WTC11 (cell line): ENCODE results near the gene UAP1L1. TPM values are rescaled to one million over a fixed set of nuclear protein-coding genes. Genes with fewer than 3 reads are reported as not detected.
"Not testable (repeated sequence)": the region's sequence is repeated elsewhere in the genome, so short reads cannot be mapped to it uniquely, and the experiment has no call there.

Experiments
- ATAC-seq: fragments of 200-7000 bp; cut with Tn5 transposase; 2 replicates; pipeline ENCODE4 v1.10.0; 2021; ENCODE audit warnings: mild to moderate bottlenecking, moderate library complexity
- CTCF ChIA-PET: fragments of 300-600 bp; sonication (Branson Sonifier 250); formaldehyde crosslinking; loops from one replicate; lab custom pipeline; 2021; ENCODE audit warnings: antibody characterized with exemption; lab: Charles Lee
- POLR2A ChIA-PET: fragments of 350-600 bp; sonication (Branson Sonifier 250); formaldehyde crosslinking; loops from one replicate; lab custom pipeline; 2021; ENCODE audit warnings: antibody characterized with exemption; lab: Charles Lee
- DNase-seq: peaks from one replicate; pipeline ENCODE4 v3.0.0; 2021; ENCODE audit warnings: low spot score
- H3K27ac Mint-ChIP-seq: 2 replicates; pipeline ENCODE4 v1.8.0; 2021; ENCODE audit warnings: mixed read lengths
- H3K27me3 Mint-ChIP-seq: 2 replicates; pipeline ENCODE4 v1.8.0; 2021; ENCODE audit warnings: low read depth, mild to moderate bottlenecking, moderate library complexity, mixed read lengths
- H3K36me3 Mint-ChIP-seq: 2 replicates; pipeline ENCODE4 v1.8.0; 2021; ENCODE audit warnings: mixed read lengths
- H3K4me1 Mint-ChIP-seq: 2 replicates; pipeline ENCODE4 v1.8.0; 2022; ENCODE audit warnings: mixed read lengths
- H3K4me3 Mint-ChIP-seq: 2 replicates; pipeline ENCODE4 v1.8.0; 2021; ENCODE audit warnings: mild to moderate bottlenecking, moderate library complexity, mixed read lengths
- H3K9me3 Mint-ChIP-seq: 2 replicates; pipeline ENCODE4 v1.8.0; 2021; ENCODE audit warnings: mixed read lengths
- CREM ChIP-seq: sonication (generic); formaldehyde crosslinking; IDR thresholded peaks from 2 replicates; pipeline ENCODE4 v1.8.1; 2022; ENCODE audit warnings: mild to moderate bottlenecking, missing genetic modification reagents, moderate library complexity
- FOXP1 ChIP-seq: sonication (generic); formaldehyde crosslinking; IDR thresholded peaks from 2 replicates; pipeline ENCODE4 v1.8.0; 2022; ENCODE audit warnings: missing genetic modification reagents, mild to moderate bottlenecking, moderate library complexity, borderline replicate concordance
- GTF2I ChIP-seq: fragments of 250-450 bp; sonication (Bioruptor Pico); conservative IDR thresholded peaks from 2 replicates; pipeline ENCODE4 v1.4.0; 2021; ENCODE audit warnings: mild to moderate bottlenecking
- RELA ChIP-seq: sonication (generic); formaldehyde crosslinking; IDR thresholded peaks from 2 replicates; pipeline ENCODE4 v1.8.1; 2022; ENCODE audit warnings: missing genetic modification reagents, mild to moderate bottlenecking, borderline replicate concordance
- ZNF317 ChIP-seq: sonication (generic); formaldehyde crosslinking; IDR thresholded peaks from 2 replicates; pipeline ENCODE4 v1.8.1; 2023; ENCODE audit warnings: low read depth, mild to moderate bottlenecking, moderate library complexity, missing genetic modification reagents, borderline replicate concordance
- total RNA-seq: library from RNA; stranded (reverse); gene quantifications from 3 replicates; pipeline ENCODE4 v1.2.3, GENCODE V29; 2021
- TF ChIP-seq, protein P1 (sequence below): fragments of 250-450 bp; sonication (Bioruptor Pico); IDR thresholded peaks from 2 replicates; pipeline ENCODE4 v1.9.0; 2021; ENCODE audit warnings: moderate library complexity, mild to moderate bottlenecking, inconsistent platforms, borderline replicate concordance
- TF ChIP-seq, protein P2 (sequence below): sonication (generic); formaldehyde crosslinking; IDR thresholded peaks from 2 replicates; pipeline ENCODE4 v1.8.0; 2023; ENCODE audit warnings: mild to moderate bottlenecking, missing genetic modification reagents
- TF ChIP-seq, protein P3 (sequence below): sonication (generic); formaldehyde crosslinking; IDR thresholded peaks from 2 replicates; pipeline ENCODE4 v1.8.1; 2022; ENCODE audit warnings: low read depth, mild to moderate bottlenecking, moderate library complexity, missing genetic modification reagents, borderline replicate concordance
- TF ChIP-seq, protein P4 (sequence below): sonication (generic); formaldehyde crosslinking; IDR thresholded peaks from 2 replicates; pipeline ENCODE4 v1.8.0; 2022; ENCODE audit warnings: mild to moderate bottlenecking, missing genetic modification reagents

The UAP1L1 gene
- total RNA-seq, 1 experiment from 2014 or later, result 17.7 TPM

DNA sequence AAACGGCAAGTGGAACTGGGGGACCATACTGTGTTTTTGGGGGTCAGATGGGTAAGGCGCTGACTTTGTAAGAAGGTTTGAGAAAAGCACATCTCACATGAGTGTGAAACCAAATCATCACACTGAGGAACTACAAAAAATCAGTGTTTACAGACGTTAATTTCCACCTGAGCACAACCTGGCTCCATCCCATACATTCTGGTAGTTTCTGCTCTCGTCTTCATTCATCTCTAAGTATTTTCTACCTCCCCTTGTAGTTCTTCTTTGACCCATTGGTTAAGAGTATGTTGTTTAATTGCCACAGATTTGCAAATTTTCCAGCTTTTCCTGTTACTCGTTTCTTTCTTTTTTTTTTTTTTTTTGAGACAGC lies 46.1 kb downstream of the UAP1L1 start (continued):
- TF ChIP-seq, protein P1, sequence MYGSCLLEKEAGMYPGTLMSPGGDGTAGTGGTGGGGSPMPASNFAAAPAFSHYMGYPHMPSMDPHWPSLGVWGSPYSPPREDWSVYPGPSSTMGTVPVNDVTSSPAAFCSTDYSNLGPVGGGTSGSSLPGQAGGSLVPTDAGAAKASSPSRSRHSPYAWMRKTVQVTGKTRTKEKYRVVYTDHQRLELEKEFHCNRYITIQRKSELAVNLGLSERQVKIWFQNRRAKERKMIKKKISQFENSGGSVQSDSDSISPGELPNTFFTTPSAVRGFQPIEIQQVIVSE (CRISPR knock-in tag), result no peak
- TF ChIP-seq, protein P2, sequence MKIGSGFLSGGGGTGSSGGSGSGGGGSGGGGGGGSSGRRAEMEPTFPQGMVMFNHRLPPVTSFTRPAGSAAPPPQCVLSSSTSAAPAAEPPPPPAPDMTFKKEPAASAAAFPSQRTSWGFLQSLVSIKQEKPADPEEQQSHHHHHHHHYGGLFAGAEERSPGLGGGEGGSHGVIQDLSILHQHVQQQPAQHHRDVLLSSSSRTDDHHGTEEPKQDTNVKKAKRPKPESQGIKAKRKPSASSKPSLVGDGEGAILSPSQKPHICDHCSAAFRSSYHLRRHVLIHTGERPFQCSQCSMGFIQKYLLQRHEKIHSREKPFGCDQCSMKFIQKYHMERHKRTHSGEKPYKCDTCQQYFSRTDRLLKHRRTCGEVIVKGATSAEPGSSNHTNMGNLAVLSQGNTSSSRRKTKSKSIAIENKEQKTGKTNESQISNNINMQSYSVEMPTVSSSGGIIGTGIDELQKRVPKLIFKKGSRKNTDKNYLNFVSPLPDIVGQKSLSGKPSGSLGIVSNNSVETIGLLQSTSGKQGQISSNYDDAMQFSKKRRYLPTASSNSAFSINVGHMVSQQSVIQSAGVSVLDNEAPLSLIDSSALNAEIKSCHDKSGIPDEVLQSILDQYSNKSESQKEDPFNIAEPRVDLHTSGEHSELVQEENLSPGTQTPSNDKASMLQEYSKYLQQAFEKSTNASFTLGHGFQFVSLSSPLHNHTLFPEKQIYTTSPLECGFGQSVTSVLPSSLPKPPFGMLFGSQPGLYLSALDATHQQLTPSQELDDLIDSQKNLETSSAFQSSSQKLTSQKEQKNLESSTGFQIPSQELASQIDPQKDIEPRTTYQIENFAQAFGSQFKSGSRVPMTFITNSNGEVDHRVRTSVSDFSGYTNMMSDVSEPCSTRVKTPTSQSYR (CRISPR knock-in tag), result no peak
- TF ChIP-seq CREM (no peak), RELA (CRISPR knock-in tag) (no peak)

DNA sequence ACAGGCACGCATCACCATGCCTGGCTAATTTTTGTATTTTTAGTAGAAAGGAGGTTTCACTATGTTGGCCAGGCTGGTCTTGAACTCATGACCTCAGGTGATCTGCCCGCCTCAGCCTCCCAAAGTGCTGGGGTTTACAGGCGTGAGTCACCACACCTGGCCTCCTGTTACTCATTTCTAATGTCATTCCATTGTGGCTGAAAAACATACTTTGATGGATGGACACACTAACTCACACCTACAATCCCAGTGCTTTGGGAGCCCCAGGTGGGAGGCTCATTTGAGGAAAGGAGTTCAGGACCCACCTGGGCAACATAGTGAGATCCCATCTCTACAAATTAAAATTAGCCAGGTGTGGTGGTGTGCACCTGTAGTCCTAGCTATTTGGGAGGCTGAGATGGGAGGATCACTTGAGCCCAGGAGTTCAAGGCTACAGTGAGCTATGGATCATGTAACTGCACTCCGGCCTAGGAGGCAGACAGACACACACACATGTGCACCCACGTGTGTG lies 46.7 kb downstream of the UAP1L1 start:
- H3K27me3 Mint-ChIP-seq, H3K27ac Mint-ChIP-seq, POLR2A ChIA-PET, ATAC-seq, H3K36me3 Mint-ChIP-seq, DNase-seq, H3K9me3 Mint-ChIP-seq, H3K4me3 Mint-ChIP-seq: not testable (repeated sequence)
- CTCF ChIA-PET, result interaction anchor here (0.6 to 2.6 kb wide), 3 partner anchors 51 to 113 kb away, joined by 3 to 14 read pairs (median 4); no protein-coding TSS in a partner anchor
- H3K4me1 Mint-ChIP-seq, result peaks cover 14% of the 10 kb centered on the region

DNA sequence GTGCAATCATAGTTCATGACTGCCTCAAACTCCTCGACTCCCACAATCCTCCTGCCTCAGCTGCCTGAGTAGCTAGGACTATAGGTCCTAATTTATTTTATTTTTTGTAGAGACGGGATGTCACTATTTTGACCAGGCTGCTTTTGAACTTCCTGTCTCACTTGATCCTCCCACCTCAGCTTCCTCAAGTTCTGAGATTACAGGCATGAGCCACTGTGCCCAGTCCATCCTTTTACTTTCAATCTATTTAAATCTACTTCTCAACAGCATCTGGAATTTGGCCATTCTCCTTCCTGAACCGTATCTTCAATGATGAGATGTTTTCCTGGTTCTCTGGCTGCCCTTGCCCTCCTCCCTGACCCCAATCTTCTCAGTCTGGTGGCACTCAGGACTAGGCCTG lies 49.5 kb downstream of the UAP1L1 start:
- no peak for TF ChIP-seq FOXP1 (CRISPR knock-in tag)
- TF ChIP-seq GTF2I, result no peak
- no peak for TF ChIP-seq ZNF317 (CRISPR knock-in tag)
- TF ChIP-seq, protein P2 (CRISPR knock-in tag), result no peak
- TF ChIP-seq, protein P3, sequence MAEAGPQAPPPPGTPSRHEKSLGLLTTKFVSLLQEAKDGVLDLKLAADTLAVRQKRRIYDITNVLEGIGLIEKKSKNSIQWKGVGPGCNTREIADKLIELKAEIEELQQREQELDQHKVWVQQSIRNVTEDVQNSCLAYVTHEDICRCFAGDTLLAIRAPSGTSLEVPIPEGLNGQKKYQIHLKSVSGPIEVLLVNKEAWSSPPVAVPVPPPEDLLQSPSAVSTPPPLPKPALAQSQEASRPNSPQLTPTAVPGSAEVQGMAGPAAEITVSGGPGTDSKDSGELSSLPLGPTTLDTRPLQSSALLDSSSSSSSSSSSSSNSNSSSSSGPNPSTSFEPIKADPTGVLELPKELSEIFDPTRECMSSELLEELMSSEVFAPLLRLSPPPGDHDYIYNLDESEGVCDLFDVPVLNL, result no peak
- TF ChIP-seq, protein P4, sequence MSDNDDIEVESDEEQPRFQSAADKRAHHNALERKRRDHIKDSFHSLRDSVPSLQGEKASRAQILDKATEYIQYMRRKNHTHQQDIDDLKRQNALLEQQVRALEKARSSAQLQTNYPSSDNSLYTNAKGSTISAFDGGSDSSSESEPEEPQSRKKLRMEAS (CRISPR knock-in tag), result no peak
- Mint-ChIP-seq H3K9me3 (no peaks in the 10 kb centered on the region), H3K4me3 (no peak overlapping the region), H3K4me1 (peaks cover 14% of the 10 kb centered on the region), H3K27ac (peak overlapping the region; percentile 71; the same call in 1 of the 2 replicates), H3K27me3 (peaks cover 14% of the 10 kb centered on the region), H3K36me3 (no peaks in the 10 kb centered on the region)
- POLR2A ChIA-PET, result interaction anchor here (0.7 kb wide), 1 partner anchor 13 kb away, joined by 4 read pairs; no protein-coding TSS in a partner anchor
- no peak for ATAC-seq
- DNase-seq, result no peak
- CTCF ChIA-PET, result interaction anchor here (1.0 kb wide), 1 partner anchor 23 kb away, joined by 3 read pairs; no protein-coding TSS in a partner anchor
